HEK293 (cell line): ENCODE data around the gene SLAMF6.

ENCODE experiments used
- CTCF ChIA-PET: fragments of 350-600 bp; formaldehyde crosslinking; extraction: SDS; loops from one replicate; lab custom pipeline; 2021; ENCODE audit warnings: antibody characterized with exemption; lab: Yijun Ruan, JAX
- POLR2A ChIA-PET: fragments of 300-600 bp; formaldehyde crosslinking; extraction: SDS; loops from one replicate; lab custom pipeline; 2020; ENCODE audit warnings: antibody characterized with exemption, inconsistent platforms; lab: Yijun Ruan, JAX
- H3K27ac ChIP-seq: fragments of 200-500 bp; sonication (Bioruptor generic); 2 replicates; pipeline ENCODE4 v1.5.1; 2014; ENCODE audit warnings: low read depth, low read length, control low read depth, inconsistent platforms; ENCODE audit errors: extremely low read depth
- H3K36me3 ChIP-seq, 2 experiments: fragments of 200-500 bp in 1 of 2; sonication (Bioruptor generic) in 1 of 2; 1 replicate in 1 of 2; 2 replicates in 1 of 2; pipeline ENCODE4 v1.5.1; 2014 to 2017; ENCODE audit warnings: inconsistent platforms in 2 of 2, low read length in 2 of 2; ENCODE audit not compliant: control insufficient read depth in 2 of 2, insufficient read depth in 1 of 2
- H3K4me1 ChIP-seq: fragments of 200-500 bp; sonication (Bioruptor generic); 2 replicates; pipeline ENCODE4 v1.5.1; 2014; ENCODE audit warnings: mild to moderate bottlenecking, low read length, inconsistent platforms; ENCODE audit not compliant: control insufficient read depth, insufficient read depth
- H3K4me3 ChIP-seq: 2 replicates; pipeline ENCODE4 v1.5.1; 2011; ENCODE audit warnings: low read depth, mild to moderate bottlenecking, control low read depth, low read length, moderate library complexity
- H3K9me3 ChIP-seq: fragments of 200-500 bp; sonication (Bioruptor generic); 2 replicates; pipeline ENCODE4 v1.5.1; 2014; ENCODE audit warnings: low read depth, low read length, inconsistent platforms; ENCODE audit not compliant: control insufficient read depth, insufficient read depth
- MYNN ChIP-seq: fragments of 450-650 bp; formaldehyde crosslinking; IDR thresholded peaks from 2 replicates; pipeline ENCODE4 v1.5.1; 2016; ENCODE audit warnings: missing biosample characterization, missing genetic modification characterization, borderline replicate concordance
- OVOL3 ChIP-seq: fragments of 450-650 bp; formaldehyde crosslinking; IDR thresholded peaks from 2 replicates; pipeline ENCODE4 v1.5.1; 2016; ENCODE audit warnings: missing biosample characterization, missing genetic modification characterization
- REPIN1 ChIP-seq: fragments of 450-650 bp; formaldehyde crosslinking; IDR thresholded peaks from 2 replicates; pipeline ENCODE4 v1.5.1; 2017; ENCODE audit warnings: missing biosample characterization, missing genetic modification characterization, low read depth
- SP2 ChIP-seq: fragments of 450-650 bp; formaldehyde crosslinking; IDR thresholded peaks from 2 replicates; pipeline ENCODE4 v1.5.1; 2016; ENCODE audit warnings: missing biosample characterization, missing genetic modification characterization
- YY2 ChIP-seq: fragments of 450-650 bp; formaldehyde crosslinking; IDR thresholded peaks from 2 replicates; pipeline ENCODE4 v1.5.1; 2016; ENCODE audit warnings: missing biosample characterization, missing genetic modification characterization
- ZFP69B ChIP-seq: fragments of 450-650 bp; formaldehyde crosslinking; IDR thresholded peaks from 2 replicates; pipeline ENCODE4 v1.5.1; 2016; ENCODE audit warnings: missing biosample characterization, missing genetic modification characterization
- ZNF112 ChIP-seq: fragments of 450-650 bp; formaldehyde crosslinking; IDR thresholded peaks from 2 replicates; pipeline ENCODE4 v1.5.0; 2017; ENCODE audit warnings: missing biosample characterization, missing genetic modification characterization
- ZNF133 ChIP-seq: fragments of 450-650 bp; formaldehyde crosslinking; IDR thresholded peaks from 2 replicates; pipeline ENCODE4 v1.5.1; 2016; ENCODE audit warnings: missing biosample characterization, missing genetic modification characterization
- ZNF16 ChIP-seq: fragments of 450-650 bp; formaldehyde crosslinking; IDR thresholded peaks from 2 replicates; pipeline ENCODE4 v1.5.1; 2016; ENCODE audit warnings: low read depth, missing biosample characterization, missing genetic modification characterization
- ZNF544 ChIP-seq: fragments of 450-650 bp; formaldehyde crosslinking; IDR thresholded peaks from 2 replicates; pipeline ENCODE4 v1.5.0; 2017; ENCODE audit warnings: missing biosample characterization, missing genetic modification characterization
- ZNF596 ChIP-seq: fragments of 450-650 bp; IDR thresholded peaks from 2 replicates; pipeline ENCODE4 v1.5.0; 2018; ENCODE audit warnings: missing biosample characterization, mild to moderate bottlenecking, missing genetic modification characterization, moderate library complexity
- ZNF76 ChIP-seq: fragments of 450-650 bp; formaldehyde crosslinking; IDR thresholded peaks from 2 replicates; pipeline ENCODE4; 2016; ENCODE audit warnings: low read depth, missing biosample characterization, missing genetic modification characterization, borderline replicate concordance
- TF ChIP-seq, protein P1 (sequence below): fragments of 450-650 bp; IDR thresholded peaks from 2 replicates; pipeline ENCODE4 v1.5.1; 2018; ENCODE audit warnings: missing biosample characterization, missing genetic modification characterization
- TF ChIP-seq, protein P2 (sequence below): fragments of 450-650 bp; IDR thresholded peaks from 2 replicates; pipeline ENCODE4 v1.5.1; 2018; ENCODE audit warnings: missing biosample characterization, mild to moderate bottlenecking, missing genetic modification characterization
- TF ChIP-seq, protein P3 (sequence below): fragments of 450-650 bp; formaldehyde crosslinking; IDR thresholded peaks from 2 replicates; pipeline ENCODE4 v1.5.1; 2016; ENCODE audit warnings: missing biosample characterization, missing genetic modification characterization
- TF ChIP-seq, protein P4 (sequence below): fragments of 450-650 bp; formaldehyde crosslinking; IDR thresholded peaks from 2 replicates; pipeline ENCODE4 v1.5.1; 2016; ENCODE audit warnings: missing biosample characterization, missing genetic modification characterization
- TF ChIP-seq, protein P5 (sequence below): fragments of 450-650 bp; formaldehyde crosslinking; IDR thresholded peaks from 2 replicates; pipeline ENCODE4 v1.5.1; 2017; ENCODE audit warnings: missing biosample characterization, mild to moderate bottlenecking, missing genetic modification characterization, moderate library complexity
- TF ChIP-seq, protein P6 (sequence below): fragments of 450-650 bp; formaldehyde crosslinking; IDR thresholded peaks from 2 replicates; pipeline ENCODE4 v1.5.1; 2016; ENCODE audit warnings: missing biosample characterization, missing genetic modification characterization

Gene SLAMF6

DNA sequence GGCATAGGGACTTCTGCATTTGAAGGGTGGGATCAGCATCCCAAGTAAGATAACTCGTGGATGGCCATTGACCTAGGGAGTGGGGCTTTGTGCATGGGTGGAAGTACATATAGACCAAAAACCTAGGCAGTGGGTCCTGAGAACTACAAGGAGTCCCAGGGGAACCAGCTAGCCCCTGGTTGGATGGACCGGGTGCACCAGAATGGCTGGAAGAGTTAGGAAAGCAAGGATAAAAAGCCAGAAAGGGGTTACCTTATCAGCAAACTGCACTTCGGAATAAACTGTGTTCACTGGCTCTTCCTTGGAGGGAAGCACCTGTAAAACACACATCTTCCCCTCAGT is 26.6 kb upstream of the SLAMF6 start:
- no peaks in the 10 kb centered on the region for H3K4me1 ChIP-seq
- ChIA-PET CTCF (interaction anchor here (0.9 kb wide), 3 partner anchors 10 to 64 kb away, joined by 4 read pairs; no protein-coding TSS in a partner anchor), POLR2A (no interaction called here)
- H3K36me3 ChIP-seq = no peaks in the 10 kb centered on the region
- TF ChIP-seq ZNF133 (no peak), ZFP69B (no peak), OVOL3 (tag by site-specific recombination) (no peak), SP2 (no peak), MYNN (tag by site-specific recombination) (no peak), ZNF16 (tag by site-specific recombination) (no peak), REPIN1 (no peak), ZNF112 (tag by site-specific recombination) (no peak), ZNF76 (no peak), ZNF544 (no peak)
- TF ChIP-seq, protein P1, sequence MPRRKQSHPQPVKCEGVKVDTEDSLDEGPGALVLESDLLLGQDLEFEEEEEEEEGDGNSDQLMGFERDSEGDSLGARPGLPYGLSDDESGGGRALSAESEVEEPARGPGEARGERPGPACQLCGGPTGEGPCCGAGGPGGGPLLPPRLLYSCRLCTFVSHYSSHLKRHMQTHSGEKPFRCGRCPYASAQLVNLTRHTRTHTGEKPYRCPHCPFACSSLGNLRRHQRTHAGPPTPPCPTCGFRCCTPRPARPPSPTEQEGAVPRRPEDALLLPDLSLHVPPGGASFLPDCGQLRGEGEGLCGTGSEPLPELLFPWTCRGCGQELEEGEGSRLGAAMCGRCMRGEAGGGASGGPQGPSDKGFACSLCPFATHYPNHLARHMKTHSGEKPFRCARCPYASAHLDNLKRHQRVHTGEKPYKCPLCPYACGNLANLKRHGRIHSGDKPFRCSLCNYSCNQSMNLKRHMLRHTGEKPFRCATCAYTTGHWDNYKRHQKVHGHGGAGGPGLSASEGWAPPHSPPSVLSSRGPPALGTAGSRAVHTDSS (tag by site-specific recombination) = no peak
- TF ChIP-seq, protein P2, sequence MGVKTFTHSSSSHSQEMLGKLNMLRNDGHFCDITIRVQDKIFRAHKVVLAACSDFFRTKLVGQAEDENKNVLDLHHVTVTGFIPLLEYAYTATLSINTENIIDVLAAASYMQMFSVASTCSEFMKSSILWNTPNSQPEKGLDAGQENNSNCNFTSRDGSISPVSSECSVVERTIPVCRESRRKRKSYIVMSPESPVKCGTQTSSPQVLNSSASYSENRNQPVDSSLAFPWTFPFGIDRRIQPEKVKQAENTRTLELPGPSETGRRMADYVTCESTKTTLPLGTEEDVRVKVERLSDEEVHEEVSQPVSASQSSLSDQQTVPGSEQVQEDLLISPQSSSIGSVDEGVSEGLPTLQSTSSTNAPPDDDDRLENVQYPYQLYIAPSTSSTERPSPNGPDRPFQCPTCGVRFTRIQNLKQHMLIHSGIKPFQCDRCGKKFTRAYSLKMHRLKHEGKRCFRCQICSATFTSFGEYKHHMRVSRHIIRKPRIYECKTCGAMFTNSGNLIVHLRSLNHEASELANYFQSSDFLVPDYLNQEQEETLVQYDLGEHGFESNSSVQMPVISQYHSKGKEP (tag by site-specific recombination) = no peak
- TF ChIP-seq, protein P3, sequence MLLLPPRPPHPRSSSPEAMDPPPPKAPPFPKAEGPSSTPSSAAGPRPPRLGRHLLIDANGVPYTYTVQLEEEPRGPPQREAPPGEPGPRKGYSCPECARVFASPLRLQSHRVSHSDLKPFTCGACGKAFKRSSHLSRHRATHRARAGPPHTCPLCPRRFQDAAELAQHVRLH (tag by site-specific recombination) = no peak
- TF ChIP-seq, protein P4, sequence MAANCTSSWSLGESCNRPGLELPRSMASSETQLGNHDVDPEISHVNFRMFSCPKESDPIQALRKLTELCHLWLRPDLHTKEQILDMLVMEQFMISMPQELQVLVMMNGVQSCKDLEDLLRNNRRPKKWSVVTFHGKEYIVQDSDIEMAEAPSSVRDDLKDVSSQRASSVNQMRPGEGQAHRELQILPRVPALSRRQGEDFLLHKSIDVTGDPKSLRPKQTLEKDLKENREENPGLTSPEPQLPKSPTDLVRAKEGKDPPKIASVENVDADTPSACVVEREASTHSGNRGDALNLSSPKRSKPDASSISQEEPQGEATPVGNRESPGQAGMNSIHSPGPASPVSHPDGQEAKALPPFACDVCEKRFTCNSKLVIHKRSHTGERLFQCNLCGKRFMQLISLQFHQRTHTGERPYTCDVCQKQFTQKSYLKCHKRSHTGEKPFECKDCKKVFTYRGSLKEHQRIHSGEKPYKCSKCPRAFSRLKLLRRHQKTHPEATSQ = no peak
- H3K4me3 ChIP-seq = no peak overlapping the region
- H3K27ac ChIP-seq = no peak overlapping the region
- H3K9me3 ChIP-seq = no peaks in the 10 kb centered on the region

DNA sequence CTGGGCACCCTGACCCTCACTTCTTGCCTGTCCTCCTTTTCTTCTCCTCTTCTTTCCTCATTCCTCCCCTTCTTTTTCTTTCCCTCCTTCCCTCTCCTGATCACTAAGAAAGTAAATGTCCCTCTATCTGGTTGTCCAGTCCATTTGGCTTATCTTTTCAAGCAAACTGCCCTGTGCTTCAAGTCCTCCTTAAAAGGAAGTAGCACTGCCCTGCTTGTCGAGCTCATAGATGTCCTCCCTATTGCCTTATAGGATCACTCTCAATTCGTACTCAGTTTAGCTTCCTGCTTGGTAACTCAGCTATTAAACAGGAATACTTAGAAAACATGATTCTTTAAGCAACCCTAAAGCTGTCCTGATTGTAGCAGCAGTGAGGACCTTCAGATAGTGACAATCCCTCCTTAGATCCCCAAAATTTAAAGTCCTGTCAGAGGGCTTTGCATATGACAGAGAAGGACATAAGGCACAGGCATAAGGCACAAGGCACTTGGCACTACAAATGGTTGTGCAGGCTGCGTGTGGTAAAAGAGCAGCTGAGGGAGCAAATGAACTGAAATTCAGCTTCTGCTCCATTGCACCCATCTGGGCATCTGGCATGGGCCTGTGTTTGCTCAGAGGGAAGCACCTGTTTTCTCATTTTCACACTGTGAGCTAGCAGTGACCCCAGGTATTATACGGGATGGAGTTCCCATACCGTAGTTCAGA is 26.1 kb upstream of the SLAMF6 start:
- H3K9me3 ChIP-seq = no peaks in the 10 kb centered on the region
- TF ChIP-seq, protein P5, sequence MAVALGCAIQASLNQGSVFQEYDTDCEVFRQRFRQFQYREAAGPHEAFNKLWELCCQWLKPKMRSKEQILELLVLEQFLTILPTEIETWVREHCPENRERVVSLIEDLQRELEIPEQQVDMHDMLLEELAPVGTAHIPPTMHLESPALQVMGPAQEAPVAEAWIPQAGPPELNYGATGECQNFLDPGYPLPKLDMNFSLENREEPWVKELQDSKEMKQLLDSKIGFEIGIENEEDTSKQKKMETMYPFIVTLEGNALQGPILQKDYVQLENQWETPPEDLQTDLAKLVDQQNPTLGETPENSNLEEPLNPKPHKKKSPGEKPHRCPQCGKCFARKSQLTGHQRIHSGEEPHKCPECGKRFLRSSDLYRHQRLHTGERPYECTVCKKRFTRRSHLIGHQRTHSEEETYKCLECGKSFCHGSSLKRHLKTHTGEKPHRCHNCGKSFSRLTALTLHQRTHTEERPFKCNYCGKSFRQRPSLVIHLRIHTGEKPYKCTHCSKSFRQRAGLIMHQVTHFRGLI (tag by site-specific recombination) = no peak
- TF ChIP-seq, protein P6, sequence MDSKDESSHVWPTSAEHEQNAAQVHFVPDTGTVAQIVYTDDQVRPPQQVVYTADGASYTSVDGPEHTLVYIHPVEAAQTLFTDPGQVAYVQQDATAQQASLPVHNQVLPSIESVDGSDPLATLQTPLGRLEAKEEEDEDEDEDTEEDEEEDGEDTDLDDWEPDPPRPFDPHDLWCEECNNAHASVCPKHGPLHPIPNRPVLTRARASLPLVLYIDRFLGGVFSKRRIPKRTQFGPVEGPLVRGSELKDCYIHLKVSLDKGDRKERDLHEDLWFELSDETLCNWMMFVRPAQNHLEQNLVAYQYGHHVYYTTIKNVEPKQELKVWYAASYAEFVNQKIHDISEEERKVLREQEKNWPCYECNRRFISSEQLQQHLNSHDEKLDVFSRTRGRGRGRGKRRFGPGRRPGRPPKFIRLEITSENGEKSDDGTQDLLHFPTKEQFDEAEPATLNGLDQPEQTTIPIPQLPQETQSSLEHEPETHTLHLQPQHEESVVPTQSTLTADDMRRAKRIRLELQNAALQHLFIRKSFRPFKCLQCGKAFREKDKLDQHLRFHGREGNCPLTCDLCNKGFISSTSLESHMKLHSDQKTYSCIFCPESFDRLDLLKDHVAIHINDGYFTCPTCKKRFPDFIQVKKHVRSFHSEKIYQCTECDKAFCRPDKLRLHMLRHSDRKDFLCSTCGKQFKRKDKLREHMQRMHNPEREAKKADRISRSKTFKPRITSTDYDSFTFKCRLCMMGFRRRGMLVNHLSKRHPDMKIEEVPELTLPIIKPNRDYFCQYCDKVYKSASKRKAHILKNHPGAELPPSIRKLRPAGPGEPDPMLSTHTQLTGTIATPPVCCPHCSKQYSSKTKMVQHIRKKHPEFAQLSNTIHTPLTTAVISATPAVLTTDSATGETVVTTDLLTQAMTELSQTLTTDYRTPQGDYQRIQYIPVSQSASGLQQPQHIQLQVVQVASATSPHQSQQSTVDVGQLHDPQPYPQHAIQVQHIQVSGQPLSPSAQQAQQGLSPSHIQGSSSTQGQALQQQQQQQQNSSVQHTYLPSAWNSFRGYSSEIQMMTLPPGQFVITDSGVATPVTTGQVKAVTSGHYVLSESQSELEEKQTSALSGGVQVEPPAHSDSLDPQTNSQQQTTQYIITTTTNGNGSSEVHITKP (tag by site-specific recombination) = no peak
- no peak for TF ChIP-seq YY2 (tag by site-specific recombination)
- no peak for TF ChIP-seq ZNF596 (tag by site-specific recombination)
- ChIA-PET POLR2A (no interaction called here), CTCF (interaction anchor here (0.9 kb wide), 1 partner anchor 9 kb away, joined by 4 read pairs; no protein-coding TSS in a partner anchor)
- no peak overlapping the region for H3K27ac ChIP-seq
- no peaks in the 10 kb centered on the region for H3K4me1 ChIP-seq
- no peak overlapping the region for H3K4me3 ChIP-seq
- no peaks in the 10 kb centered on the region for H3K36me3 ChIP-seq
